Progenitor cell of endocrine pancreas (in vitro differentiated cells): ENCODE data around the gene TFDP1. TPM values are rescaled to one million over a fixed set of nuclear protein-coding genes. Genes with fewer than 3 reads are reported as not detected.
A peak's percentile ranks its signal among the peaks of the same experiment; 100 is the strongest.

Experiments
- DNase-seq: peaks from one replicate; pipeline ENCODE4 v3.0.0; 2021; ENCODE audit warnings: low spot score; ENCODE audit not compliant: unreplicated experiment
- H3K27ac Mint-ChIP-seq: 2 replicates; pipeline ENCODE4 v1.8.0; 2021; ENCODE audit warnings: mild to moderate bottlenecking, moderate library complexity, mixed read lengths
- H3K27me3 Mint-ChIP-seq: 2 replicates; pipeline ENCODE4 v1.8.0; 2021; ENCODE audit warnings: mixed read lengths
- H3K36me3 Mint-ChIP-seq: 2 replicates; pipeline ENCODE4 v1.8.0; 2022; ENCODE audit warnings: mixed read lengths; ENCODE audit not compliant: insufficient read depth
- H3K4me1 Mint-ChIP-seq: 2 replicates; pipeline ENCODE4 v1.8.0; 2021; ENCODE audit warnings: low read depth, mixed read lengths
- H3K4me3 Mint-ChIP-seq: 2 replicates; pipeline ENCODE4 v1.8.0; 2021; ENCODE audit warnings: low read depth, mild to moderate bottlenecking, moderate library complexity, mixed read lengths
- H3K9me3 Mint-ChIP-seq: 2 replicates; pipeline ENCODE4 v1.8.0; 2021; ENCODE audit warnings: low read depth, mixed read lengths
- long read RNA-seq: library from polyadenylated mRNA; unstranded; transcript quantifications from one replicate; pipeline ENCODE4 v2.0.0, GENCODE V29; 2020
- total RNA-seq: library from RNA; stranded (reverse); gene quantifications from 2 replicates; pipeline ENCODE4 v1.2.1, GENCODE V29; 2021
- TF ChIP-seq, protein P1 (sequence below): fragments of 200-600 bp; sonication (generic); IDR thresholded peaks from one replicate; pipeline ENCODE4 v1.5.0; 2021; ENCODE audit warnings: antibody characterized with exemption, mild to moderate bottlenecking; ENCODE audit not compliant: unreplicated experiment

The TFDP1 gene, protein sequence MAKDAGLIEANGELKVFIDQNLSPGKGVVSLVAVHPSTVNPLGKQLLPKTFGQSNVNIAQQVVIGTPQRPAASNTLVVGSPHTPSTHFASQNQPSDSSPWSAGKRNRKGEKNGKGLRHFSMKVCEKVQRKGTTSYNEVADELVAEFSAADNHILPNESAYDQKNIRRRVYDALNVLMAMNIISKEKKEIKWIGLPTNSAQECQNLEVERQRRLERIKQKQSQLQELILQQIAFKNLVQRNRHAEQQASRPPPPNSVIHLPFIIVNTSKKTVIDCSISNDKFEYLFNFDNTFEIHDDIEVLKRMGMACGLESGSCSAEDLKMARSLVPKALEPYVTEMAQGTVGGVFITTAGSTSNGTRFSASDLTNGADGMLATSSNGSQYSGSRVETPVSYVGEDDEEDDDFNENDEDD
- 58.2 and 63.9 TPM in 2 replicates for total RNA-seq
- long read RNA-seq, partial matches to known transcripts: 14 of 42 reads
- long read RNA-seq, other reads (novel, unspliced or antisense): 28 of 42 reads

DNA sequence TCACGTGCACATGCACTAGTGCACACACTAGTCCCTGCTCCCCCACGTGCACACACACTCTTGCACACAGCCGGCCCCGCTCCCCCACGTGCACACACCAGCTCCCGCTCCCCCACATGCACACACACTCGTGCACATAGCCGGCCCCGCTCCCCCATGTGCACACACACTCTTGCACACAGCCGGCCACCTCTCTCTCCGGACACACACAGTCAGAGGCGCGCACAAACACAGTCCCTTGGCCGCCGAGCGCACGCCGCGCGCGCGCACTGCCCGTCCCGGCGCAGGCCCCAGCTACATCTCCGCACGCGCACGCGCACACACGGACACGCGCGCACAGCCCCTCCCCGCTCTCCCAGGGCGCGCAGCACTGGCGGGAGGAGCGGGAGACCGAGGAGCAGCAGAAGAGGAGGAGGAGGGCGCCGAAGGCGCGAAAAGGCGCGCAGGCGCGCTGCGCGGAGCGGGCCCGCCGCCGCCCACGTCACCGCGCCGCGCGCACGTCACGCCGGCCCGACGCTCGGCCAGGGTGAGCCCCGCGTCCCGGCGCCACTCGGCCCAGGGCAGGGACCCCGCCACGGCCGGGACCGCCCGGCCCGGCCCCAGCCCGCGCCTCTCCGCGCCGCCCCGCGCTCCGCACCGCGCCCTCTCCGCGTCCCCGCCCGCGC, at the start of gene TFDP1:
Gene TFDP1, plus strand, starts transcription at position 549 of the 665 bp plus-strand sequence. CDS start 1,085 bp downstream, outside the sequence.
- Mint-ChIP-seq H3K9me3 (no peaks in the 10 kb centered on the region), H3K27me3 (no peaks in the 10 kb centered on the region), H3K36me3 (peaks cover 2% of the 10 kb centered on the region), H3K4me3 (peak within 1 kb of the TSS; percentile 83), H3K27ac (peak within 1 kb of the TSS; percentile 80), H3K4me1 (peaks cover 10% of the 10 kb centered on the region)
- TF ChIP-seq, protein P1, sequence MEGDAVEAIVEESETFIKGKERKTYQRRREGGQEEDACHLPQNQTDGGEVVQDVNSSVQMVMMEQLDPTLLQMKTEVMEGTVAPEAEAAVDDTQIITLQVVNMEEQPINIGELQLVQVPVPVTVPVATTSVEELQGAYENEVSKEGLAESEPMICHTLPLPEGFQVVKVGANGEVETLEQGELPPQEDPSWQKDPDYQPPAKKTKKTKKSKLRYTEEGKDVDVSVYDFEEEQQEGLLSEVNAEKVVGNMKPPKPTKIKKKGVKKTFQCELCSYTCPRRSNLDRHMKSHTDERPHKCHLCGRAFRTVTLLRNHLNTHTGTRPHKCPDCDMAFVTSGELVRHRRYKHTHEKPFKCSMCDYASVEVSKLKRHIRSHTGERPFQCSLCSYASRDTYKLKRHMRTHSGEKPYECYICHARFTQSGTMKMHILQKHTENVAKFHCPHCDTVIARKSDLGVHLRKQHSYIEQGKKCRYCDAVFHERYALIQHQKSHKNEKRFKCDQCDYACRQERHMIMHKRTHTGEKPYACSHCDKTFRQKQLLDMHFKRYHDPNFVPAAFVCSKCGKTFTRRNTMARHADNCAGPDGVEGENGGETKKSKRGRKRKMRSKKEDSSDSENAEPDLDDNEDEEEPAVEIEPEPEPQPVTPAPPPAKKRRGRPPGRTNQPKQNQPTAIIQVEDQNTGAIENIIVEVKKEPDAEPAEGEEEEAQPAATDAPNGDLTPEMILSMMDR: no peak
- peak; percentile 71 for DNase-seq

GRCh38 chr13:113535381-113535781, 49.2 kb upstream of the TFDP1 start:
- peaks cover 31% of the 10 kb centered on the region for H3K36me3 Mint-ChIP-seq
- TF ChIP-seq, protein P1: no peak
- no peaks in the 10 kb centered on the region for H3K27me3 Mint-ChIP-seq
- no peak overlapping the region for H3K4me3 Mint-ChIP-seq
- no peak overlapping the region for H3K27ac Mint-ChIP-seq
- no peaks in the 10 kb centered on the region for H3K4me1 Mint-ChIP-seq
- H3K9me3 Mint-ChIP-seq: peaks cover 7% of the 10 kb centered on the region
- no peak for DNase-seq

DNA sequence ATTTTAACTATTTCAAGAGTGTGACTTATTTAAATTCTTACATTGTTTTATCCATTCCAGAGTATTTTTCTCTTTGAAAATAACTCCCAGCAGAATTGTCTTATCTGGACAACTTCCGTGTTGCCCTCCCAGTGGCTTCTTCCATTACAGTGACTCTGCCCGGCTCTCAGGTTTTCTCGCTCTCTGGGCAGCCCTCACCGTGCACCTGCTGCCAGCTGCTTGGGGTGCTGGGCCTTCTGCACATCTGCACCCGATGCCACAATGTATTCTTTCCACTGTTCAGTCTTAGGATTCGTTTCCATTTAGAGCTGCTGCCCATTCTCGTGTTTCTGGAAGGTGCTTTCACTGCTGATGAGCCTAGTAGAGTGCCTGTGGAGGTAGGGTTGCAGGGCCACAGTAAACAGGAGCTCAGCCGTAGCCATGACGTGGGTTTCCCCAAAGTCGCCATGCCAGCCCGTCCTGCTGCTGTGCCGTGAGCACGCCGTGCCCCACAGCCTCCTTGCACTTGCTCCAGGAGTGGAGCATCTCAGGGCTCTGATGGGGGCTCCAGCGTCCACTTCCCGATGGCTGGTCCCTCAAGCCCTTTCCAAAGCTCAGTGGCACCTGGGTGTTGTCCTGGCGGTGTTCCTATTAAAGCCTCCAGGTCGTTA, 48.0 kb upstream of the TFDP1 start:
- no peak for DNase-seq
- Mint-ChIP-seq H3K27me3 (no peaks in the 10 kb centered on the region), H3K9me3 (peaks cover 17% of the 10 kb centered on the region), H3K4me1 (no peaks in the 10 kb centered on the region), H3K36me3 (peaks cover 39% of the 10 kb centered on the region), H3K27ac (no peak overlapping the region), H3K4me3 (no peak overlapping the region)
- TF ChIP-seq, protein P1: no peak

GRCh38 chr13:113537205-113537604, 47.3 kb upstream of the TFDP1 start:
- H3K27ac Mint-ChIP-seq: peak overlapping the region; percentile 1
- TF ChIP-seq, protein P1: no peak
- H3K4me3 Mint-ChIP-seq: no peak overlapping the region
- H3K4me1 Mint-ChIP-seq: no peaks in the 10 kb centered on the region
- peaks cover 17% of the 10 kb centered on the region for H3K9me3 Mint-ChIP-seq
- peaks cover 36% of the 10 kb centered on the region for H3K36me3 Mint-ChIP-seq
- DNase-seq: no peak
- H3K27me3 Mint-ChIP-seq: no peaks in the 10 kb centered on the region
